PFSK-1 (cell line): ENCODE measurements around the gene SEPTIN11.

Experiments used
- POLR2AphosphoS5 ChIP-seq: IDR thresholded peaks from 2 replicates; pipeline ENCODE4 v1.6.1; 2012; ENCODE audit warnings: low read depth, mild to moderate bottlenecking, control low read depth, low read length, moderate library complexity
- TF ChIP-seq, protein P1 (sequence below), 2 experiments: IDR thresholded peaks; 2 replicates each; pipeline versions ENCODE4 v1.6.1 to v1.8.0; 2011 to 2012; ENCODE audit warnings: low read depth in 2 of 2, low read length in 2 of 2, control low read depth in 1 of 2, inconsistent platforms in 1 of 2, mild to moderate bottlenecking in 1 of 2, moderate library complexity in 1 of 2; ENCODE audit not compliant: insufficient read depth in 1 of 2

- TF ChIP-seq POLR2AphosphoS5 = no peak
- TF ChIP-seq, protein P1, sequence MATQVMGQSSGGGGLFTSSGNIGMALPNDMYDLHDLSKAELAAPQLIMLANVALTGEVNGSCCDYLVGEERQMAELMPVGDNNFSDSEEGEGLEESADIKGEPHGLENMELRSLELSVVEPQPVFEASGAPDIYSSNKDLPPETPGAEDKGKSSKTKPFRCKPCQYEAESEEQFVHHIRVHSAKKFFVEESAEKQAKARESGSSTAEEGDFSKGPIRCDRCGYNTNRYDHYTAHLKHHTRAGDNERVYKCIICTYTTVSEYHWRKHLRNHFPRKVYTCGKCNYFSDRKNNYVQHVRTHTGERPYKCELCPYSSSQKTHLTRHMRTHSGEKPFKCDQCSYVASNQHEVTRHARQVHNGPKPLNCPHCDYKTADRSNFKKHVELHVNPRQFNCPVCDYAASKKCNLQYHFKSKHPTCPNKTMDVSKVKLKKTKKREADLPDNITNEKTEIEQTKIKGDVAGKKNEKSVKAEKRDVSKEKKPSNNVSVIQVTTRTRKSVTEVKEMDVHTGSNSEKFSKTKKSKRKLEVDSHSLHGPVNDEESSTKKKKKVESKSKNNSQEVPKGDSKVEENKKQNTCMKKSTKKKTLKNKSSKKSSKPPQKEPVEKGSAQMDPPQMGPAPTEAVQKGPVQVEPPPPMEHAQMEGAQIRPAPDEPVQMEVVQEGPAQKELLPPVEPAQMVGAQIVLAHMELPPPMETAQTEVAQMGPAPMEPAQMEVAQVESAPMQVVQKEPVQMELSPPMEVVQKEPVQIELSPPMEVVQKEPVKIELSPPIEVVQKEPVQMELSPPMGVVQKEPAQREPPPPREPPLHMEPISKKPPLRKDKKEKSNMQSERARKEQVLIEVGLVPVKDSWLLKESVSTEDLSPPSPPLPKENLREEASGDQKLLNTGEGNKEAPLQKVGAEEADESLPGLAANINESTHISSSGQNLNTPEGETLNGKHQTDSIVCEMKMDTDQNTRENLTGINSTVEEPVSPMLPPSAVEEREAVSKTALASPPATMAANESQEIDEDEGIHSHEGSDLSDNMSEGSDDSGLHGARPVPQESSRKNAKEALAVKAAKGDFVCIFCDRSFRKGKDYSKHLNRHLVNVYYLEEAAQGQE (IDR thresholded peaks at IDR 0.05; ENCODE audit: insufficient read depth in 1 of 2, low read depth in 2 of 2, low read length in 2 of 2) = no peak
Measured at GRCh38 chr4:76943129-76943620, 6.4 kb upstream of the SEPTIN11 start.
